Cardiac septum (tissue), 1 donor: ENCODE measurements around the gene ABHD4. TPM values are rescaled to one million over a fixed set of nuclear protein-coding genes. Genes with fewer than 3 reads are reported as not detected.

ENCODE experiments used
- DNase-seq: peaks from one replicate; pipeline ENCODE4 v3.0.0-alpha.2; 2020; ENCODE audit warnings: low spot score
- intact Hi-C: fragments of 100-400 bp; cut with DNase I; formaldehyde crosslinking; loops from one replicate; pipeline ENCODE4 v1.14.0; 2022
- total RNA-seq: library from RNA; stranded (reverse); fragmentation: NEBNext Ultra II Directional; extraction: Animal tissue kit (Norgen Biotek cat#: 25700); gene quantifications from one replicate; pipeline ENCODE4 v1.2.1, GENCODE V29; 2021
- donor health status: DM: no; HTN: no; CAD: no.

The ABHD4 gene
- total RNA-seq, 1 donor from 2014 or later, result 18.6 TPM

DNA sequence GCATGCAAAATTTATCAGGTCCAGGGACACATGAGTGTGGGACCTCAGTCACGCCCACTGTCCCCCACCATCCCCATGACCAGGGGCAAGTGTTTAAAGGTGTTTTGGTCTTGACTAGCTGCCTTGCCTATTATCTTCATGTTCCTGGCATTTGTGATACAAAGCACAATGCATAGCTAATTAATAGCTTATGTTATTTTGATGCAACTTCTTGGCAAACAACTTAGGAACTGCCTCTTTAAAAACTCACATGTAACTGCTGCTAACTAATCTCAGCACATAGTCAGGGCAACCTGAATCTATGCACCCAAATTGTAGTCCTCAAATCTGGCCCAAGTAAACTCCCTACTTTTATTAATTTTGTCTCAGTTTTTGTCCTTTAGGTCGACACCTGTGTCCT lies 53.5 kb downstream of the ABHD4 start:
- DNase-seq, result no peak
- intact Hi-C loops, result loop anchor here (5.0 kb wide), 2 partner anchors 94 to 264 kb away; no protein-coding TSS in a partner anchor

DNA sequence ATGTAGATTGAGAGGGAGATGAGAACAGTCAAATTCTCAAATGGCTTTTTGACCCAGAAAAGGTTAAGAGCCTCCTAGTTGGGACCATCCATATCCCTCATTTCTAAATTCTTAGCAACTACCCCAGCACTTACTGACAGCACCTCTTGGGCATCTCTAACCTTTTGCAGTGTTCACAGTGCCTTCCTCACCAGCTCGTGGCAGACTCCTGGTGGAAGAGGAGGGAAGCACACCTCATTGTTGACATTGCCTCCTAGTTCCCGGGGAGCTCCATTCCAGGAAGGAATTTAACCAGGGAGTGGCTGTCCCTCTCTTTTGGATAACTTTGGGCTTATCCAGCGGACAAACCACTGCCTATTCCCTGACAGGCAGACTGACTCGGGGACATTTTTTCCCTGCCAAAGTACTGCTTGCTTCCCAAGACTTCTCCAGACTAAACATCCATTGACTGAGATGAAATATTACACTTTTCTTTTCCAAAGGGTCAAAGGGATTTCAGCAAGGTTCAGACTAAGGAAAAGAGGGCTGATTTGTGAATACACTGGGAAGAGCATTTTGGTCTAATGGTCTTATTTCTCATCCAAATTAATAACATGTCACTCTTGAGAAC lies 55.0 kb downstream of the ABHD4 start:
- no peak for DNase-seq
- intact Hi-C loops, result loop anchor here (1.0 to 5.0 kb wide), 3 partner anchors 83 to 266 kb away; no protein-coding TSS in a partner anchor

DNA sequence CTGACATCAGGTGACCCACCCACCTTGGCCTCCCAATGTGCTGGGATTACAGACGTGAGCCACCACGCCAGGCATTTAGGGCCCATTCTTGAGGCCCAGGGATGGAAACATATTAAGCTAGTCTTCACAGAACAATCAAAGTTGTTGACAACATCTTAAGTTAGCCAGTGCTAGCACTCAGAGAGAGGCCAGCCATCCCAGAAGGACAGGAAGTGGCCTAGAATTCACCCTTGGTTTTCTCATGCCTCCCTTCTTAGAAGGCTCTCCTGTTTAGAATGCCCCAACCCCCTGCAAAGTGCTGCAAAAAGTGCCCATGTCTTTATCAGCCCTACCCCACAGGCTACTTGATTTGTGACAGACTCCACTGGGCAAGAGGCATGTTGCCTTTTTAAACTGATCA lies 58.1 kb downstream of the ABHD4 start:
- intact Hi-C loops, result loop anchor here (5.0 kb wide), 2 partner anchors 161 to 196 kb away; partner anchors contain the start of gene SLC7A7
- no peak for DNase-seq

GRCh38 chr14:22656945-22657731 lies 59.0 kb downstream of the ABHD4 start:
- intact Hi-C loops, result loop anchor here (5.0 kb wide), 2 partner anchors 160 to 195 kb away; partner anchors contain the start of gene SLC7A7
- DNase-seq, result no peak

GRCh38 chr14:22657861-22658260 lies 59.8 kb downstream of the ABHD4 start:
- DNase-seq, result no peak

GRCh38 chr14:22658946-22659345 lies 60.8 kb downstream of the ABHD4 start:
- DNase-seq, result no peak
- intact Hi-C loops, result loop anchor here (5.0 kb wide), 2 partner anchors 158 to 193 kb away; partner anchors contain the start of gene SLC7A7

More at GRCh38 chr14:22657861-22658260, 59.8 kb downstream of the ABHD4 start:
- intact Hi-C loops, result loop anchor here (5.0 kb wide), 2 partner anchors 159 to 194 kb away; partner anchors contain the start of gene SLC7A7

GRCh38 chr14:22660654-22661053 lies 62.6 kb downstream of the ABHD4 start:
- DNase-seq, result no peak
- intact Hi-C loops, result no loop called here

Other genes starting within 250 kb of the ABHD4 start
- 134 TPM for gene DAD1, start 9.1 kb upstream of the ABHD4 start, total RNA-seq
- gene OR6J1, start 46.1 kb downstream of the ABHD4 start, total RNA-seq, result not detected
- 111 TPM for gene OXA1L, start 168.4 kb downstream of the ABHD4 start, total RNA-seq
- gene SLC7A7, start 217.1 kb downstream of the ABHD4 start, total RNA-seq, result 2.3 TPM
- 96.7 TPM for gene MRPL52, start 231.6 kb downstream of the ABHD4 start, total RNA-seq
- gene MMP14, start 238.3 kb downstream of the ABHD4 start, total RNA-seq, result 26.1 TPM